ENCODE measurements around the gene ZBTB49.

ZBTB49 gene

GRCh38 chr4:4274226-4274625, 15.8 kb upstream of the ZBTB49 start:
- Histone ChIP-seq H3K4me3 (no peak overlapping the region), H3K27ac (no peak overlapping the region)

GRCh38 chr4:4277531-4277930, 12.5 kb upstream of the ZBTB49 start:
- no peak overlapping the region for H3K27ac ChIP-seq
- no peak overlapping the region for H3K4me3 ChIP-seq

- Histone ChIP-seq H3K4me3 (no peak overlapping the region), H3K27ac (no peak overlapping the region)
Measured at GRCh38 chr4:4281787-4282186, 8.3 kb upstream of the ZBTB49 start.

DNA sequence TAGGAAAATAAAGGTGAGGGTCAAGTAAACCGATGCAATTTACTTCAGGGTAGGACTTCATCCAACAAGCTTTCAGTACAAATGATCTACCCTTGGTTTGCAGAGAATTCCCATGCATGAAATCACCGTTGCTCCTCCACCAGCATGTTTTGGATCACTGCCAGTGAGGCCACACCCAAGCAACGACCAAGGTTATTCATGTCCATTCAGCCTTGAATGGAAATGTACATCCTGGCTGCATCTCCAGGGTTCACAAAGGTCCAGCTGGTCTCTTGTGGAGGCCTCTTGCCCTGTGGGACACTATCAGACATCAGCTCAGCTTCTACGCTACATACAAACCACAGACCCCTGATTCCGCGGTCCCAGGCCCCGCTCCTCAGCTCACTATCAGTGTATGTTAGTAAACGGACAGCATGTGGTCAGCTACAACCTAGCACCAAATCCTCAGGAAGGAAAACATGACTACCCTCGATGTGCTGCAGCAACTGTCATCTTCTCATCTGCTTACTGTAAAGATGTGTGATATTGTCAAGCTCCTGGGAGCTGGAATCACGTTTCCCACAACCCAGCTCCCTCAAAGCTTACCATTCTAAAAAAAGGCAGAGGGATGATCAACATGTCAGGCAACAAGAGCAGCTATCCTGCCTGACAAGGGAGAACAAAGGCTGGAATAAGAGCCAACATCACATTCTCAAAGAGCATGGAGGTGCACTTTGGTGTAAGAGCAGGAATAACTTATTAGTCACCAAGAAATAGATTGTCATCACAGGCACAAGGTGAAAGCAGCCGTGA, 5.0 kb upstream of the ZBTB49 start:
- Histone ChIP-seq H3K4me3 (no peak overlapping the region), H3K27ac (no peak overlapping the region)

- Histone ChIP-seq H3K4me3 (no peak overlapping the region), H3K27ac (no peak overlapping the region)
Measured at GRCh38 chr4:4288098-4288497, 2.0 kb upstream of the ZBTB49 start.

DNA sequence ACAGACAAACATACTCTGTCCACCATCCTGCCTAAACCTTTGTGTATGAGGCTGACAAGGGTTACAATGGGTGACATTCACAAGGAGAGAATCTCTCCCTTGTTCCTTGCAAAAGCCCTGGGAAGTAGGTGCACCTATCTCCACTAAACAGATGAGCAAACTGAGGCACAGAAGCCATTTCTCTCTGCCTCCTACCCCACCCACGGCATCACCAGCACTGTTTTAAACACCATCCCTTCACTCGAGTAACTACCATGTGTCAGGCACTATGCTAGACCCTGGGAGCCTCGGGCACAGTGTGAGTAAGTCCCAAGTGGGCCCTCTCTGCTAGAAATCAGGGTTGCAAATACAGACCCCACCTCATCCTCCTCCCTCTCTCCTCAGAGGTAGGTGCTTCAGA, 996 bp upstream of the ZBTB49 start:
- Histone ChIP-seq H3K27ac (peak overlapping the region in 7 of 21 experiments; percentile 76 to 88 (median 84)), H3K4me3 (peak overlapping the region; percentile 54 to 100 (median 99))

- H3K27ac ChIP-seq: peak overlapping the region in 20 of 21 experiments; percentile 13 to 88 (median 84)
- H3K4me3 ChIP-seq: peak overlapping the region; percentile 54 to 100 (median 99)
Measured at GRCh38 chr4:4289597-4289940, 482 bp upstream of the ZBTB49 start.

- H3K4me3 ChIP-seq: no peak overlapping the region
Measured at GRCh38 chr4:4293279-4293678, 3.2 kb downstream of the ZBTB49 start.

DNA sequence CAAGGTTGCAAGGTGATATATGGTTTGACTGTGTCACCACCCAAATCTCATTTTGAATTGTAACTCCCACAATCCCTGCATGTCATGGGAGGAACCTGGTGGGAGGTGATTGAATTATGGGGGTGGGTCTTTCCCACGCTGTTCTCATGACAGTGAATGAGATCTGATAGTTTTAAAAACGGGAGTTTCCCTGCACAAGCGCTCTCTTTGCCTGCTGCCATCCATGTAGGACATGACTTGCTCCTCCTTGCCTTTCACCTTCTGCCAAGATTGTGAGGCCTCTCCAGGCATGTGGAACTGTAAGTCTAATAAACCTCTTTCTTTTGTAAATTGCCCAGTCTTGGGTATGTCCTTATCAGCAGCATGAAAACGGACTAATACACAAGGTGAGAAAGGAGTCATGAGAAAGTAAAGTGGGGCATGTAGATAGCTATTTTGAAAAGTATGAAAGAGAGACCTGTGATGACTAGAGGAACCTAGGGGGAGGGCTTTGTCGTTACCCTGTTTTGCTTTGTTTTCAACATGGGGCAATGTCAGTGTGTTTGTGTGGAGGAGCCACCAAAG, 6.3 kb downstream of the ZBTB49 start:
- Histone ChIP-seq H3K4me3 (no peak overlapping the region), H3K27ac (no peak overlapping the region)

More at GRCh38 chr4:4293279-4293678, 3.2 kb downstream of the ZBTB49 start:
- H3K27ac ChIP-seq: no peak overlapping the region

DNA sequence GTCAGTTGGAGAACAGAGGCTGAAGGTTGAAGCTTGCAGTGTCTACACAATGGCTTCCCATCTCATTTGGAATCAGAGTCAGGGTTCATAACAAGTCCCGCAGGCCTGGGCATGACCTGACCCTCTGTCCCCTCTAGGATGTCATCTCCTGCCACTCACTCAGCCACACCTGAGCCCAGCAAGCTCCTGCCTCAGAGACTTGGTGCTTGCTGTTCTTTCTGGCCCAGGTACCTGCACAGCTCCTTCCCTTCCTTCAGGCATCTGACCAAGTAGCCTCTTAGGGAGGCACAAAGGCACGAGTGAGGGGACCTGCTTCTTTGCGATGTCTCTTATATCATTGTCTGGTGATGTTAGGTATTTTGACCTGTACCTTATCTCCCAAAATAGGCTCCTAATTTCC, 9.0 kb downstream of the ZBTB49 start:
- H3K4me3 ChIP-seq: no peak overlapping the region
- no peak overlapping the region for H3K27ac ChIP-seq

DNA sequence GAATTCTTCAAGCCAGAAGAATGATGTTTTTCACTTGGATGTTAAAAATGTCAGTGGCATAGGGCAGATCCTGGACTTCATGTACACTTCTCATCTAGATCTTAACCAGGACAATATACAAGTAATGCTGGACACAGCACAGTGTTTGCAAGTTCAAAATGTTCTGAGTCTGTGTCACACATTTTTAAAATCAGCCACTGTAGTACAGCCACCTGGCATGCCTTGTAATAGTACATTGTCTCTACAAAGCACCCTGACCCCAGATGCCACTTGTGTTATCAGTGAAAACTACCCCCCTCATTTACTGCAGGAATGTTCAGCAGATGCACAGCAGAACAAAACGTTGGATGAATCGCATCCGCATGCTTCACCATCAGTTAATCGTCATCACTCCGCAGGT, 11.9 kb downstream of the ZBTB49 start:
- no peak overlapping the region for H3K4me3 ChIP-seq
- no peak overlapping the region for H3K27ac ChIP-seq

GRCh38 chr4:4302416-4302815, 12.4 kb downstream of the ZBTB49 start:
- H3K27ac ChIP-seq: no peak overlapping the region
- H3K4me3 ChIP-seq: no peak overlapping the region

- H3K27ac ChIP-seq: no peak overlapping the region
- H3K4me3 ChIP-seq: no peak overlapping the region
Measured at GRCh38 chr4:4306920-4307319, 16.9 kb downstream of the ZBTB49 start.

DNA sequence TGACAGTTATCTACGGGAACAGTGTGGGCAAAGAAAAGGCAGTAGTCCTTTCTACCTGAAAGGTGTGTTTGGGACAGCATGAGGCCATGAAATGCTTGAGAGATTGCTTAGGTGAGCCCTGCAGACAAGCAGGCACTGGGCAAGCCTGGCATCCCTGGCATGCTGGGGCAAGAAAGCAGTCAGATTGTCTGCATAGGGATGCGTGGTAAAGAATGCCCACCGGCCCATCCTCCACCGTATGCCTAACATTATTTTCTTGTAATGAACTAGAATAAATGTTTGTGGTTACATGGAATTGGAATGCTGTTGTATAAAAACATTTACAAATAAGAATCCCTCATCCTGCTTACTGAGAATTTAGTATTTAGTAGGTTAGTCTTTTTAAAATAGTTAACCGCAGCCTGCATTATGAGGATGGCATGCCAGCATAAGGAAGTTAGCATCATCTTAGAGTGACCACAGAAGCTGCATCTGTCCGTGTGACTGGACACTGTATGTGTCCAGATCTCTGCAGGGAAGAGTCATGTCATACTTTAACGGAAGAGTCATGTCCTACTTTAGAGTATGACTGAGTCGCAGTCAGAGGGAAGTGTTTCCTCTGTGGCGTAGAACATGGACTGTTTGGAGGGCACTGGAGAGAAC, 18.9 kb downstream of the ZBTB49 start:
- H3K4me3 ChIP-seq: no peak overlapping the region
- H3K27ac ChIP-seq: peak overlapping the region in 1 of 21 experiments; percentile 53

- no peak overlapping the region for H3K27ac ChIP-seq
Measured at GRCh38 chr4:4311193-4311592, 21.1 kb downstream of the ZBTB49 start.

DNA sequence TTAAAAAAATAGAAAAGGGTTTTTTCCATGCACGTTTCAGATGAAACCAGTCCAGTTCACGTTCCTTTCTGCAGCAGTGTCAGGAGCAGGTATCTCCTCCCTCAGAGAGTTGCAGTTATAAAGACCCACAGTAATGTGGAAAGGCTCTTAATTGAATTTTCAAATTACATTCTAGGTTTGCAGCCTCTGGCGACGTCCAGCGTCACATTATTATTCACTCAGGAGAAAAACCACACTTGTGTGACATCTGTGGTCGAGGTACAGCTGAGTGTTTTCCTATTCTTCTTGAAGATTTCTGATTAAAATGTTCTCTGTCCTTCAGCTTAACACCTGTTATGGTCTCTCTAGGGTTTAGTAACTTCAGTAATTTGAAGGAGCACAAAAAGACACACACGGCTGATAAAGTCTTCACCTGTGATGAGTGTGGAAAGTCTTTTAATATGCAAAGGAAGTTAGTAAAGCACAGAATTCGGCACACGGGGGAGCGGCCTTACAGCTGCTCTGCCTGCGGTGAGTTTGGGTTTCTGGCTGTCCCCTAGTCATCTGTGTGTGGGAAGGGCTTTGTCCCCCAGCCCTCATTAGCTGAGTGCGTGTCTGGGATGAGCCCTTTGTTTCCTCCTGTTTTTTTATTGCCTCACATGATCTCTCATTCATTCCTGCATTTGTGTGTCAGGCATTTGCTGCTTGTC, 25.6 kb downstream of the ZBTB49 start:
- Histone ChIP-seq H3K27ac (no peak overlapping the region), H3K4me3 (no peak overlapping the region)

More at GRCh38 chr4:4311193-4311592, 21.1 kb downstream of the ZBTB49 start:
- H3K4me3 ChIP-seq: no peak overlapping the region

DNA sequence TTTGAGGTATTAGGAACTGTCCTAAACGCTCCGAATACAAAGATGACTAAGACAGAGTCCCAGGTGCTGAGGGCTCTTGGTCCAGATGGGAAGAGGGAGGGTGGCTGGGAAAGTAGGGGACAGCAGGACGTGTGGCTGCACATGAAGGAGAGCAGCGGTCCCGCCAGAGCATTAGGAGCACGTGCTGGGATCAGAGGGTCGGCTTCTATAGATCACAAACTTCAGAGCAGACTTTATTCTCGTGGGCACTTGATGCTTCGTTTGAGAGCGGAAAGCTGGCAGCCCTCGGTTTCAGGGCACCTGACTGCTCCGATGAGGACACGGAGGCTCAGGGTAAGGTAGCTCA, 26.1 kb downstream of the ZBTB49 start:
- Histone ChIP-seq H3K4me3 (no peak overlapping the region), H3K27ac (no peak overlapping the region)

DNA sequence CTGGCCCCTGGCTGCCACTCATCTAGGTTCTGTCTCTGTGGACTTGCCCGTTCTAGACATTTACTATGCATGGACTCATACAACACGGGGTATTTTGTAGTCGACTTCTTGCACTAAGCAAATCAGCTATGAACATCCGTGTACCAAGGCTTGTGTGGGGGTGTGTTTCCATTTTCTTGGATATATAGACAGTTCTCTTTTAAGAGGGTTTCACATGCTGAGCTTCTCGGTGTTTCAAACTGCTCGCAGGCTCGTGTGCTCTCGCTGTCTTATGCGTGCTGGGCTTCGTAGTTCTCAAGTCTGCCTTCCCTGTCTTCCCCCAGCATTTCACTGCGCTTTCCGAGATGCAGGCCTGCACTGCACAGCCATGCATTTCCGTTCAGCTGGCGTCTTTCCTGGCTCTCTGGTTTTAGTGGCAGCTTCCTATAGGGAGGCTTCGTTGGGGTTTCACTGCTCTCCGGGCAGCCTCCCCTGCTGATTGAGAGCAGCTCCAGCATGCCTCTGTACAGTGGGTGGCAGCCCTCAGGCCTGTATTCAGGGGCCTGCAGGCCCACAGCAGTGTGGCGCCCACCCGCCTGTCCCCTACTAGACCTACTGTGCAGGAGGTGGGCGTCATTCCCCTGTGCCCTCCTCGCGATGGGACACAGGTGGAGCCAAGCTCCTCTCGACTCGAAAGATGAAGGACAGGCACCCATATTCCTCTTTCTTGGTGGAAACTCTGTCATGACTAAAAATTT, 27.6 kb downstream of the ZBTB49 start:
- Histone ChIP-seq H3K27ac (no peak overlapping the region), H3K4me3 (no peak overlapping the region)

GRCh38 chr4:4320528-4320927, 30.5 kb downstream of the ZBTB49 start:
- Histone ChIP-seq H3K27ac (no peak overlapping the region), H3K4me3 (no peak overlapping the region)

Measured in skin epidermis (tissue), 12 donors.